Transverse colon (tissue), 4 donors: Measurements from ENCODE around the gene GOLPH3.

Experiments used
- CTCF ChIP-seq, 5 experiments: fragments of 200-600 bp in 3 of 5; fragments of 450-650 bp in 2 of 5; sonication (generic) in 3 of 5; IDR thresholded peaks; 1 replicate in 2 of 5; 2 replicates in 3 of 5; pipeline ENCODE4 v1.5.1; 2016 to 2017; ENCODE audit warnings: antibody characterized with exemption in 5 of 5, inconsistent platforms in 3 of 5, mild to moderate bottlenecking in 2 of 5, moderate library complexity in 1 of 5
- EP300 ChIP-seq: sonication (generic); formaldehyde crosslinking; IDR thresholded peaks from one replicate; pipeline ENCODE4 v1.6.1; 2017; ENCODE audit warnings: antibody characterized with exemption, low read depth
- POLR2A ChIP-seq: fragments of 450-650 bp; IDR thresholded peaks from one replicate; pipeline ENCODE4 v1.6.1; 2016; ENCODE audit warnings: antibody characterized with exemption, mild to moderate bottlenecking, moderate library complexity
- POLR2AphosphoS5 ChIP-seq, 3 donors: sonication (generic); formaldehyde crosslinking; IDR thresholded peaks; one replicate each; pipeline ENCODE4 v1.6.1; 2016; ENCODE audit warnings: antibody characterized with exemption in 3 of 3

GRCh38 chr5:32102254-32102986, 71.7 kb downstream of the GOLPH3 start:
- TF ChIP-seq CTCF (IDR thresholded peaks at IDR 0.05), result no peak
- TF ChIP-seq POLR2AphosphoS5 (IDR thresholded peaks at IDR 0.05), result no peak
- no peak for TF ChIP-seq EP300
- no peak for TF ChIP-seq POLR2A
